ENCODE data around the gene SPATA19.

SPATA19 gene

GRCh38 chr11:133886029-133886428 is 40.7 kb upstream of the SPATA19 start:
- TF ChIP-seq TAF1 (IDR thresholded peaks at IDR 0.05; ENCODE audit: borderline replicate concordance, insufficient read depth, low read length) (no peak), REST (IDR thresholded peaks at IDR 0.05; ENCODE audit: insufficient read depth in 1 of 2, low read depth in 2 of 2, low read length in 2 of 2) (no peak), POLR2AphosphoS5 (IDR thresholded peaks at IDR 0.05; ENCODE audit: low read depth, low read length) (no peak), SIN3A (IDR thresholded peaks at IDR 0.05; ENCODE audit: borderline replicate concordance, insufficient read depth, low read length) (no peak), FOXP2 (optimal IDR thresholded peaks at IDR 0.05; ENCODE audit: borderline replicate concordance, extremely low read depth, extremely low read length, insufficient read depth) (no peak)

DNA sequence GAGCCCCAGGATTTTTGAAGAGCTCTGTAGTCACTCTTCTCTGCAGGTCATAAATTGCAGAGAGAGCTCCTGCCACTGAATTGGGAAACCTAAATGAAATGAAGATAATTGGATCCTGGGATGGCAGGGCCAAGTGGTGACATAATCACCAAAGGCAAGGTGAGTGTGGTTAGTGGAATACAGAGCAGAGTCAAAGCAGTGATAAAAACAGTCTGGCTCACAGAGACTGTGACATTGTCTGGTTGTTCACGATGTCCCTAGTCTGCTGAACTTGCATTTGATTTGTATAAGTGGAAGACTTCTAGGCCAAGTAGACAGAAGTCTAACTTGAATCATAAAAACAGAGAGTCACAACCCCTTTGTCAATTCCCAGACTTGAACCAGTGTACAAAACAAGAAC is 26.8 kb upstream of the SPATA19 start:
- TF ChIP-seq REST (IDR thresholded peaks at IDR 0.05; ENCODE audit: insufficient read depth in 1 of 2, low read depth in 2 of 2, low read length in 2 of 2) (no peak), SIN3A (IDR thresholded peaks at IDR 0.05; ENCODE audit: borderline replicate concordance, insufficient read depth, low read length) (no peak)

DNA sequence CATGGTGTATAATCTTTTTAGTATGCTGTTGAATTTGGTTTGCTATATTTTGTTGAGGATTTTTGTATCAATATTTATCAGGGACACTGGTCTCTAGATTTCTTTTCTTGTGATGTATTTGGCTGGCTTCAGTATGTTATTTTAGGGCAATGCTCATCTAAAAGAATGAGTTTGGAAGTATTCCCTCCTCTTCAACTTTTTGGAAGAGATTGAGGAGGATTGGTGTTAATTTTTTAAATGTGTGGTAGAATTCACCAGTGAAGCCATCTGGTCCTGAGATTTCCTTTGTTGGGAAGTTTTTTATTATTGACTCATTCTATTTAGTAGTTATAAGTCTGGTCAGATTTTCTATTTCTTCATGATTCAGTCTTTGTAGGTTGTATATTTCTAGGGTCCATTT is 22.1 kb upstream of the SPATA19 start:
- no peak for TF ChIP-seq REST (IDR thresholded peaks at IDR 0.05; ENCODE audit: insufficient read depth in 1 of 2, low read depth in 2 of 2, low read length in 2 of 2)
- TF ChIP-seq SIN3A (IDR thresholded peaks at IDR 0.05; ENCODE audit: borderline replicate concordance, insufficient read depth, low read length): no peak
- TF ChIP-seq POLR2AphosphoS5 (IDR thresholded peaks at IDR 0.05; ENCODE audit: low read depth, low read length): no peak
- no peak for TF ChIP-seq FOXP2 (optimal IDR thresholded peaks at IDR 0.05; ENCODE audit: borderline replicate concordance, extremely low read depth, extremely low read length, insufficient read depth)
- TF ChIP-seq TAF1 (IDR thresholded peaks at IDR 0.05; ENCODE audit: borderline replicate concordance, insufficient read depth, low read length): no peak

DNA sequence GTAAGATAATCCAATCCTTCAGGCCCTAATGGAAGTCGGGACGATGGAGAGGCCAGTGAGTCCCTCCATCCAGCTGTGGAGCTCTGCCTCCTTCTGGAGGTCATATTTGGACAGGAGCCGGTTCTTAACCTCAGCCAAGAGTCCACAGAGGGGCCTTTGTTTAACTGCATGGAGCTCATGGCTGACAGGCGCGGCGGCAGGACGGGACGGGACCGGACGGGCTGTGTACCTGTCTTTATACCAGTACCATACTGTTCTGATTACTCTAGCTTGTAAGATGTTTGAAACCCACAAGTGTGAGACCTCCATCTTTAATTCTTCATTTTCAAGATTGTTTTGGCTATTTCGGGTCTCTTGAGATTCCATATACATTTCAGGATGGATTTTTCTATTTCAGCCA is 20.2 kb upstream of the SPATA19 start:
- no peak for TF ChIP-seq POLR2AphosphoS5 (IDR thresholded peaks at IDR 0.05; ENCODE audit: low read depth, low read length)
- no peak for TF ChIP-seq REST (IDR thresholded peaks at IDR 0.05; ENCODE audit: insufficient read depth in 1 of 2, low read depth in 2 of 2, low read length in 2 of 2)
- TF ChIP-seq SIN3A (IDR thresholded peaks at IDR 0.05; ENCODE audit: borderline replicate concordance, insufficient read depth, low read length): no peak
- TF ChIP-seq TAF1 (IDR thresholded peaks at IDR 0.05; ENCODE audit: borderline replicate concordance, insufficient read depth, low read length): no peak
- TF ChIP-seq FOXP2 (optimal IDR thresholded peaks at IDR 0.05; ENCODE audit: borderline replicate concordance, extremely low read depth, extremely low read length, insufficient read depth): no peak

- TF ChIP-seq TAF1 (IDR thresholded peaks at IDR 0.05; ENCODE audit: borderline replicate concordance, insufficient read depth, low read length): no peak
Measured at GRCh38 chr11:133864756-133865155, 19.4 kb upstream of the SPATA19 start.

Measured in PFSK-1 (cell line).